HAP-1 (cell line): ENCODE results near the gene CCDC85C.

Experiments used
- DNase-seq, 2 experiments: peaks; one replicate each; pipeline ENCODE4 v3.0.0-alpha.2; 2016 to 2020; ENCODE audit warnings: low spot score in 2 of 2
- H3K27me3 ChIP-seq: fragments of 250-450 bp; sonication (Bioruptor Pico); 2 replicates; pipeline ENCODE4 v1.5.1; 2020; ENCODE audit warnings: low read depth, mild to moderate bottlenecking, moderate library complexity
- H3K36me3 ChIP-seq: fragments of 250-450 bp; sonication (Bioruptor Pico); replicated peaks from 2 replicates; pipeline ENCODE4 v1.5.1; 2020; ENCODE audit warnings: mild to moderate bottlenecking
- H3K4me1 ChIP-seq: fragments of 250-450 bp; sonication (Bioruptor Pico); 2 replicates; pipeline ENCODE4 v1.5.1; 2020; ENCODE audit warnings: mild to moderate bottlenecking
- H3K4me3 ChIP-seq: fragments of 250-450 bp; sonication (Bioruptor Pico); 2 replicates; pipeline ENCODE4 v1.5.1; 2020; ENCODE audit warnings: mild to moderate bottlenecking, moderate library complexity
- H3K9me3 ChIP-seq: fragments of 250-450 bp; sonication (Bioruptor Pico); 2 replicates; pipeline ENCODE4 v1.5.1; 2020; ENCODE audit warnings: mild to moderate bottlenecking, moderate library complexity
- in situ Hi-C: fragments of 300-500 bp; cut with MboI; formaldehyde crosslinking; loops from 3 replicates; pipeline ENCODE4 v1.14.3; 2020; ENCODE audit warnings: low sequenced_read_pairs, inconsistent platforms, mixed read lengths

The CCDC85C gene

GRCh38 chr14:99465288-99465687, 138.7 kb downstream of the CCDC85C start:
- Histone ChIP-seq H3K4me3 (no peak overlapping the region), H3K36me3 (peaks cover 4% of the 10 kb centered on the region; the same call in 1 of the 2 replicates), H3K27me3 (no peaks in the 10 kb centered on the region), H3K4me1 (peaks cover 14% of the 10 kb centered on the region), H3K9me3 (no peaks in the 10 kb centered on the region)
- no peak for DNase-seq
- in situ Hi-C loops = no loop called here

- in situ Hi-C loops = no loop called here
- Histone ChIP-seq H3K4me1 (peaks cover 14% of the 10 kb centered on the region), H3K27me3 (no peaks in the 10 kb centered on the region), H3K36me3 (peaks cover 4% of the 10 kb centered on the region; the same call in 1 of the 2 replicates), H3K4me3 (no peak overlapping the region), H3K9me3 (no peaks in the 10 kb centered on the region)
- DNase-seq = no peak
Measured at GRCh38 chr14:99463974-99464373, 140.0 kb downstream of the CCDC85C start.

GRCh38 chr14:99462210-99462609, 141.8 kb downstream of the CCDC85C start:
- Histone ChIP-seq H3K27me3 (no peaks in the 10 kb centered on the region), H3K36me3 (peaks cover 4% of the 10 kb centered on the region; the same call in 1 of the 2 replicates), H3K9me3 (no peaks in the 10 kb centered on the region), H3K4me1 (peaks cover 14% of the 10 kb centered on the region), H3K4me3 (no peak overlapping the region)
- in situ Hi-C loops = no loop called here
- no peak for DNase-seq

GRCh38 chr14:99461411-99462085, 142.5 kb downstream of the CCDC85C start:
- H3K36me3 ChIP-seq = peaks cover 9% of the 10 kb centered on the region; the same call in 1 of the 2 replicates
- no peaks in the 10 kb centered on the region for H3K27me3 ChIP-seq
- in situ Hi-C loops = no loop called here
- H3K4me1 ChIP-seq = peaks cover 14% of the 10 kb centered on the region
- H3K4me3 ChIP-seq = no peak overlapping the region
- H3K9me3 ChIP-seq = no peaks in the 10 kb centered on the region
- no peak for DNase-seq

- Histone ChIP-seq H3K27me3 (no peaks in the 10 kb centered on the region), H3K4me1 (peaks cover 14% of the 10 kb centered on the region), H3K36me3 (peaks cover 13% of the 10 kb centered on the region; the same call in 1 of the 2 replicates), H3K9me3 (no peaks in the 10 kb centered on the region), H3K4me3 (no peak overlapping the region)
- in situ Hi-C loops = no loop called here
- no peak for DNase-seq
Measured at GRCh38 chr14:99460793-99461192, 143.2 kb downstream of the CCDC85C start.

- no peaks in the 10 kb centered on the region for H3K9me3 ChIP-seq
- H3K36me3 ChIP-seq = peaks cover 13% of the 10 kb centered on the region; the same call in 1 of the 2 replicates
- no peak overlapping the region for H3K4me3 ChIP-seq
- in situ Hi-C loops = no loop called here
- no peak for DNase-seq
- H3K4me1 ChIP-seq = peaks cover 14% of the 10 kb centered on the region
- H3K27me3 ChIP-seq = no peaks in the 10 kb centered on the region
Measured at GRCh38 chr14:99459481-99460100, 144.4 kb downstream of the CCDC85C start.

- no peaks in the 10 kb centered on the region for H3K27me3 ChIP-seq
- H3K9me3 ChIP-seq = no peaks in the 10 kb centered on the region
- in situ Hi-C loops = no loop called here
- H3K36me3 ChIP-seq = peaks cover 24% of the 10 kb centered on the region
- no peak for DNase-seq
- H3K4me3 ChIP-seq = no peak overlapping the region
- H3K4me1 ChIP-seq = no peaks in the 10 kb centered on the region
Measured at GRCh38 chr14:99454246-99454645, 149.8 kb downstream of the CCDC85C start.

- in situ Hi-C loops = no loop called here
- H3K9me3 ChIP-seq = no peaks in the 10 kb centered on the region
Measured at GRCh38 chr14:99452968-99453367, 151.0 kb downstream of the CCDC85C start.

GRCh38 chr14:99451234-99451633, 152.8 kb downstream of the CCDC85C start:
- no peaks in the 10 kb centered on the region for H3K27me3 ChIP-seq
- H3K4me1 ChIP-seq = no peaks in the 10 kb centered on the region
- H3K4me3 ChIP-seq = no peak overlapping the region
- DNase-seq = no peak
- peaks cover 29% of the 10 kb centered on the region for H3K36me3 ChIP-seq
- in situ Hi-C loops = no loop called here
- H3K9me3 ChIP-seq = no peaks in the 10 kb centered on the region

More at GRCh38 chr14:99452968-99453367, 151.0 kb downstream of the CCDC85C start:
- no peak for DNase-seq
- Histone ChIP-seq H3K4me1 (no peaks in the 10 kb centered on the region), H3K36me3 (peaks cover 34% of the 10 kb centered on the region), H3K27me3 (no peaks in the 10 kb centered on the region), H3K4me3 (no peak overlapping the region)

- Histone ChIP-seq H3K4me3 (no peak overlapping the region), H3K4me1 (no peaks in the 10 kb centered on the region), H3K9me3 (no peaks in the 10 kb centered on the region), H3K27me3 (no peaks in the 10 kb centered on the region), H3K36me3 (peaks cover 28% of the 10 kb centered on the region)
- in situ Hi-C loops = no loop called here
- DNase-seq = no peak
Measured at GRCh38 chr14:99450266-99450665, 153.7 kb downstream of the CCDC85C start.
